ENCODE measurements around the gene ETV2.
"Not testable (repeated sequence)": the region's sequence is repeated elsewhere in the genome, so short reads cannot be mapped to it uniquely, and the experiment has no call there.

The ETV2 gene

DNA sequence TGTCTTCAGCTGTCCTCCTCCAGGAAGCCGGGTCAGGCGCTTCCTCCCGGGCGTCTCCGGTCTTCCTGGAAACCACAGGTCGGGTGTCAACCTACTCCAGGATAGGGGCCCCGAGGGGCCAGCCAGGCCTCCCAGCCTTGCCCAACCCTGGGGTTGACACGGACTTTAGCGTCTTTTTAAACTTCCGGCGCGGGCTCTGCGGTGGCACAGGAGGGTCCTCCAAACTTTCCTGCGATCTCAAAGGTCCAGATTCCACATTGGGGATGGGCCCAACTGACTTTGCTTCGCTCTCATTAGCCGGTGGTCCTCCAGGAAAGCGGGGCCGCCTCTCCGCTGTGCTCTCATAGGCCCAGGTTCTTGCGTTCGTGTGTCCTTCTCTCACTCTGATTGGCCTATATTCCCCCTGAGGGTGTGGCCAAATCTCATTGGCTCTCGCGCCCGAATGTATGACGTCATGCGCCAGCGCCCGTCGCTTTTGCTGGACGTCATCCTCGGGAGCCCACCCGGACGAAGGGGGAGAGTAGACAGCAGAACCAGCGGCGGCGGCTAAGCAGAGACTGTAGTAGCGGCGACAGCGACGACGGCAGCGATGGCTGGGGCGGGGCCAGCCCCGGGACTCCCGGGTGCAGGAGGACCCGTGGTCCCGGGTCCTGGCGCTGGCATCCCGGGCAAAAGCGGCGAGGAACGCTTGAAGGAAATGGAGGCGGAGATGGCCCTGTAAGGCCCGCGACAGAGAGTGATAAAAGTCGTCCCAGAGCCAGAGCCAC, 12.8 kb upstream of the ETV2 start, which contains the start of gene RBM42:
RBM42 (plus strand) TSS at position 472 of the 767 bp plus-strand sequence; CDS start at position 590, 118 bp downstream.
- DNase-seq, result peak; percentile 100

DNA sequence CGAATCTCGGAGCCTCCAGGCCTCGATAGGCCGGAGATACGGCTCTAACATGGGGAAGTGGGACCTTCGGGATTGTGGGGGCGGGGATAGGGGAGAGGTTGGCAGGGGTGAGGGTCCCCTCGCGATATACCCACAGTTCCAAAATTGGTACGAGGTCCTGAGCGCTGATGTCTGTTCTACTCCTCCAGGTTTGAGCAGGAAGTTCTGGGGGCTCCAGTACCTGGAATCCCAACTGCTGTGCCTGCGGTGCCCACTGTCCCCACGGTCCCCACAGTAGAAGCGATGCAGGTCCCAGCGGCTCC, 12.3 kb upstream of the ETV2 start:
- no peak for DNase-seq

DNA sequence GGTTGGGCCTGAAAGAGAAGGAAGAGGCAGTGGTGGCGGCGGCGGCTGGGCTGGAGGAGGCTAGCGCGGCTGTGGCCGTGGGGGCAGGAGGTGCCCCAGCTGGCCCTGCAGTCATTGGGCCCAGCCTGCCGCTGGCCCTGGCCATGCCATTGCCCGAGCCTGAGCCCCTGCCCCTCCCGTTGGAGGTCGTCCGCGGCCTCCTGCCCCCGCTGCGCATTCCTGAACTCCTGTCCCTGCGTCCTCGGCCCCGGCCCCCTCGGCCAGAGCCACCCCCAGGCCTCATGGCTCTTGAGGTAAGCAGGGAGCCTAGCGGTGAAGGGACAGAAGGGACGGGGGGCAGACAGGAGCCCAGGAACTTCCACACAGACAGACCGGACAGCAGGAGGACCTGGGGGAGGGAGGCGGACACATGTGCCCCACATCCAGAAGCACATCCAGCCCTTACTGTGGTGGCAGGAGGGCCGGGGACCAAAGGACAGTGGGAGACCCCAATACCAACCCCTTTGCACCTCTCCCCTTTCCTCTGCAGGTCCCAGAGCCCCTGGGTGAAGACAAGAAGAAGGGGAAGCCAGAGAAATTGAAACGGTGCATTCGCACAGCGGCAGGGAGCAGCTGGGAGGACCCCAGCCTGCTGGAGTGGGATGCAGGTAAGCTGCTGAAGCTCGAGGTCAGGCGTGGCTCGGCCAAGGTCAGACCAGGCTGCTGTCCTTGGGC, 7.7 kb upstream of the ETV2 start:
- DNase-seq, result no peak

DNA sequence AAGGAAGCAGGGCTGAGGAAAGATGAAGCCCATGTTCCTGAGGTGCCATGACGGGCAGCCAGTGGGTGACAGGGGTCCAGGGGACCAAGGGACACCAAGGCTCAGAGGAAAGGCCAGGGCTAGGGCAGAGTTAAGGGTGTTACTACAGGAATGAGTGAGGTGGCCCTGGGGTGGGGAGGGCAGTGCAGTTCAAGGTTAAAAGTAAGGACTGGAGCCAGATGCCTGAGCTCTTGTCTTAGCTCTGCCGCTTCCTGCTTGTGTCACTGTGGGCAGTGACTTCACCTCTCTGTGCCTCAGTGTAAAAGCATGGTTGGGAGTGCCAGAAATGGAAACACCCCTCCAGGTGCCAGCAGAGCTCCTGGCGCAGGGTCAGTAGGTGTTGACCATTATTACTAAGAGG, 4.9 kb upstream of the ETV2 start:
- DNase-seq, result no peak

DNA sequence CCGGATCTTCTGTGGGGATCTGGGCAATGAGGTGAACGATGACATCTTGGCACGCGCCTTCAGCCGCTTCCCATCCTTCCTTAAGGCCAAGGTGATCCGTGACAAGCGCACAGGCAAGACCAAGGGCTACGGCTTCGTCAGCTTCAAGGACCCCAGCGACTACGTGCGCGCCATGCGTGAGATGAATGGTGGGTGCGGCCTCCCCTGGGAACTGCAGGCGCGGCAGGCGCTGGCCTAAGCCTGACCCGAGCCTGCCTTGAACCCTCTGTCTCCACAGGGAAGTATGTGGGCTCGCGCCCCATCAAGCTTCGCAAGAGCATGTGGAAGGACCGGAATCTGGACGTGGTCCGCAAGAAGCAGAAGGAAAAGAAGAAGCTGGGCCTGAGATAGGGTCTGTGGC, 4.4 kb upstream of the ETV2 start:
- no peak for DNase-seq

DNA sequence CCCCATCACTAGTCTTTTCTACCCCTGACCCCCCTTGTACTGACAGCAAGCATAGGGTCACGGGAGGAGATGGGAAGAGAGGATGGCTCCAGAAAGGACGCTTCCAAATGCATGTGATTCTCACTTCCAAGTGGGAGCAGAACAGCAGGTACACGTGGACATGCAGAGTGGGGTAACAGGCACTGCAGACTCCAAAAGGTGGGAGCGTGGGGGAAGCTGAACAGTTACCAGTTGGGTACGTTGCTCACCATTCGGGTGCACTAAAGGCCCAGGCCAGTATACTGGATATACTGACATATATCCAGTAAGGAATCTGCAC, 2.3 kb upstream of the ETV2 start:
- no peak for DNase-seq

DNA sequence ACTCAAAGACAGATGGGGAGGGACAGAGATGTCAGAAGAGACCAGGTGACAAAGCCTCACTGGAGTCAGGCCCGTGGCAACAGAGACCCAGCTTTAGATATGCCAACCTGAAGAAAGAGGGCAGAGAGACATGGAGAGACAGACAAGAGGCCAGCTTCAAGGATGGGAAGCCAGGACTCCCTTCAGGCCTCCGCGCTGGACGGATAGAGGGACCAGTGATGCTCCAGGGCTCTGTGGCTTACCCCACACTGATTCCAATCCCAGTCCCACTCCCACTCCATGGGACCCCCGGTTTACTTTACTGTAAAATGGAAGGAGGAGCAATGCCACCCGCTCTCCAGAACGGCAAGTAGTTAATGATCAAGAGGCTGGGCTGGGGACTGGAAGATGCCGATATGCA, 1.7 kb upstream of the ETV2 start:
- DNase-seq, result no peak

DNA sequence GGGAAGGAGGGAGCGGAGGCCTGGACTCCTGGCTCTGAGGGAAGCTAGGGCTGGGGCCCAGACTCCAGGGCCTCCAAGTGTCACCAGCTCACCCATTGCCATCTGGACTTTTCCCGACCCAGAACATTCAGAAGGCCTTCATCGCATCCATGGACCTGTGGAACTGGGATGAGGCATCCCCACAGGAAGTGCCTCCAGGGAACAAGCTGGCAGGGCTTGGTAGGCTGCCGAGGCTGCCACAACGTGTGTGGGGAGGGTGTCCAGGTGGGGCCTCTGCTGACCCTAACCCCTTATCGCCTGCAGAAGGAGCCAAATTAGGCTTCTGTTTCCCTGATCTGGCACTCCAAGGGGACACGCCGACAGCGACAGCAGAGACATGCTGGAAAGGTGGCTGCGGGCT, 767 bp downstream of the ETV2 start:
- DNase-seq, result no peak

DNA sequence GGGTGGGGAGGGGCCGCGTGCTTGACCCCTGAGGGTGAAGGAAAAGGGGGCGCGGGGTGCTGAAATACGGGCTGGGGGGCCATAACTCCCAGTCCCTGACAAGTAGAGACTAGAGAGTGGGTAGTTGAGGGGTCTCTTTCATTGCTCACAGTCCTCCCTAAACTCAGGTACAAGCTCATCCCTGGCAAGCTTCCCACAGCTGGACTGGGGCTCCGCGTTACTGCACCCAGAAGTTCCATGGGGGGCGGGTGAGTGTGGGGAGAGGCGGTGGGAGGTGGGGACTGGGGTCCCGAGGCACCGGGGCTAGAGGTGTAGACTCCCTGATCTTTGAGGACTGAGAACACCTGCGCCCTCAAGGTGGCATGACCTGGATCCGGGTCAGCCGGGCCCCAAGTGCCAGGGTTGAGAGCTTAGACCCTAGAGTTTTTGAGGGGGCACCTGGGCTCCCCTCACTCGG, 1.3 kb downstream of the ETV2 start:
- DNase-seq, result no peak

DNA sequence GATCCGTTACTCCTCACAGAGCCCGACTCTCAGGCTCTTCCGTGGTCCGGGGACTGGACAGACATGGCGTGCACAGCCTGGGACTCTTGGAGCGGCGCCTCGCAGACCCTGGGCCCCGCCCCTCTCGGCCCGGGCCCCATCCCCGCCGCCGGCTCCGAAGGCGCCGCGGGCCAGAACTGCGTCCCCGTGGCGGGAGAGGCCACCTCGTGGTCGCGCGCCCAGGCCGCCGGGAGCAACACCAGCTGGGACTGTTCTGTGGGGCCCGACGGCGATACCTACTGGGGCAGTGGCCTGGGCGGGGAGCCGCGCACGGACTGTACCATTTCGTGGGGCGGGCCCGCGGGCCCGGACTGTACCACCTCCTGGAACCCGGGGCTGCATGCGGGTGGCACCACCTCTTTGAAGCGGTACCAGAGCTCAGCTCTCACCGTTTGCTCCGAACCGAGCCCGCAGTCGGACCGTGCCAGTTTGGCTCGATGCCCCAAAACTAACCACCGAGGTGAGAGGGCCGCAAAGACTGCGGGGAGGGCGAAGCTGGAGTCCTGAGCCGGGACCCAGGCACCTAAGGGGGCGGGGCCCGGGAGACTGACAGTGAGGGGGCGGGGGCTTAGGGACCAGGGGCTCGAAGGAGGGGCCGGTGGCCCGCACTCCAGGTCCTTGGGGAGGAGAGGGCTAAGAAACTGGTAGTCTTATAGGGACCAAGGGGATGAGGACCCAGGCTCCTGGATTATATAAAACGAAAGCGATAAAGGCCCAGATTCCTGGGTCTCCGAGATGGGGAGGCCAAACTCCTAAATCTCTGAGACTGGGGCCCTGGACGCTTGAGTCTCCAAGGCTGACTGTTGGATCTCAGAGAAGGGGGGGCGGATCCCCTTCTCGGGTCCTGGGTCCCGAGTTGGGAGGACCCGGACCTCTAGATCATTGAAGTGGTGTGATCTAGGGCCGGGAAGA, 2.0 kb downstream of the ETV2 start:
- peak; percentile 83 for DNase-seq

DNA sequence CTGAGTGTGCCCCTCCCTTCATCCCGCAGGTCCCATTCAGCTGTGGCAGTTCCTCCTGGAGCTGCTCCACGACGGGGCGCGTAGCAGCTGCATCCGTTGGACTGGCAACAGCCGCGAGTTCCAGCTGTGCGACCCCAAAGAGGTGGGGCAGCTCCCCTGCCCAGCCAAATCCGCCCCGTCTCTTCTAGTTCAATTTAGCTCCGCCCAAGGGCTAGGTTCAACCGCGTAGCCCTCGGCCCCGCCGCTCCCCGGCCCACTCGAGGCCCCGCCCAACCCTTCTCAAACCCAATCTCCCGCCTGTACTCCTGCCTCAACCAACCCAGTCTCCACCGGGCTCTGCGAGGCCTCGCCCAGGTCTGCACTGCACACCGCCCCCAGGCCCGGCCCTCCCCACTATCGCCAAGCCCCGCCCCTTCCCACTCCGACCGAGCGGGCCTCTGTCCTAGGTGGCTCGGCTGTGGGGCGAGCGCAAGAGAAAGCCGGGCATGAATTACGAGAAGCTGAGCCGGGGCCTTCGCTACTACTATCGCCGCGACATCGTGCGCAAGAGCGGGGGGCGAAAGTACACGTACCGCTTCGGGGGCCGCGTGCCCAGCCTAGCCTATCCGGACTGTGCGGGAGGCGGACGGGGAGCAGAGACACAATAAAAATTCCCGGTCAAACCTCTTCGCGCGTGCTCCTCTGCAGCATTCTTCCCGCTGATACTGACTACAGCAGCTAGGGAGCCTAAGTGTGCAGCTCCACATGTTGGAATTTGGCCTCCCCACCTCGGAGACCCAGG, 2.9 kb downstream of the ETV2 start:
- DNase-seq, result peak; percentile 94

DNA sequence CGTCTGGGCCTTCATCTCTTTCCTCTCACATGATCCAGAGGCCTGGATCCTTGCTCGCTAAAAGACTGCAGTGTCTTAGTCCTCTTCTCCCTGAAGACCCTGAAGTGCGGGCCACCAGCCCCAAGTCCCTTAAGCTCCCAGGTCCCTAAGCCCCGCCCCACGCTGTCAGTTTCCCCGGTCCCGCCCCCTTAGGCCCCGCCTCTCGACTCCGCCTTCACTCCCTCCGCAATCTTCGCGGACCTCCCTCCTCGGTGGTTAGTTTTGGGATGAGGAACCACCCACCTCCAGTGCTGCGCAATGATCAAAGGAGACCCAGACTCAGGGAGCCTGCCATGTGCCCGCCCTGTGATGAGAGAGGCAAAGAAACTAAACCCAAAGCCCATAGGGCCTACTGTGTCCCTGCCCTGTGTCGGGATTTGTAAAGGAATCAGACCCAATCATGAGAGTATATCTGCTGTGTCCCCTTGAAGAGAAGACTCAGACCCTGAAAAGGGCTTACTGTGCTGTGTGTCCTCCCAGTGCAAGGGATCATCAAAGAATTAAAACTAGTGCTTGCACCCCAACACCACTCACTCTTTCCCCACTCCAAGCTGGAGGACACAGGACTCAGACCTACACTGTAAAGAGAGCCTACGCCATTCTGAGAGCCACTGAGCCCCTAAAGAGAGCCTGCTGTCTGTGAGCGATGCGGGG, 3.6 kb downstream of the ETV2 start:
- DNase-seq, result peak; percentile 51

DNA sequence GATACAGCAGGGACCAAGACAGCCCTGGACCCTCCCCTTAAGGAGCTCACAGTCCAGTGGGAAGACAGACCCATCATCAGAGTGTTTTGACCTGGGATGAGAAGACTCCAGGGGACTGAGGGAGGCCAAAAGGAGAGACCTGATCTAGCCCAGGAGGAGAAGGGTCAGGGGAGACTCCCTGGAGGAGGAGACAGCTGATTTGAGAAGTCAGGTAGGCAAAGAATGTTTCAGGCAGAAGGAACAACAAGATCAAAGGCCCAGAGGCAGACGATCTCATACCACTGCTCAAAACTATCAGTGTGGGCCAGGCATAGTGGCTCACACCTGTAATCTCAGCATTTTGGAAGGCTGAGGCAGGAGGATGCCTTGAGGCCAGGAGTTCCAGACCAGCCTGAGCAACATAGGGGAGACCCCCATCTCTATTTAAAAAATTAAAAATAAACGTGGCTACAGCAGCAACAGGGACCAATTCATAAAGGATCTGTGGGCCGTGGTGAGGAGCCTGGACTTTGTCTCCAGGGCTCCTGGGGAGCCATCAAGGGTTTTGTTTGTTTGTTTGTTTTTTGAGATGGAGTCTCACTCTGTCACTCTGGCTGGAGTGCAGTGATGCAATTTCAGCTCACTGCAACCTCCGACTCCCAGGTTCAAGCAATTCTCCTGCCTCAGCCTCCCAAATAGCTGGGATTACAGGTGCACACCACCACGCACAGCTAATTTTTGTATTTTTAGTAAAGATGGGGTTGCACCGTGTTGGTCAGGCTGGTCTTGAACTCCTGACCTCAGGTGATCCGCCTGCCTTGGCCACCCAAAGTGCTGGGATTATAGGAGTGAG, 4.4 kb downstream of the ETV2 start:
- no peak for DNase-seq

DNA sequence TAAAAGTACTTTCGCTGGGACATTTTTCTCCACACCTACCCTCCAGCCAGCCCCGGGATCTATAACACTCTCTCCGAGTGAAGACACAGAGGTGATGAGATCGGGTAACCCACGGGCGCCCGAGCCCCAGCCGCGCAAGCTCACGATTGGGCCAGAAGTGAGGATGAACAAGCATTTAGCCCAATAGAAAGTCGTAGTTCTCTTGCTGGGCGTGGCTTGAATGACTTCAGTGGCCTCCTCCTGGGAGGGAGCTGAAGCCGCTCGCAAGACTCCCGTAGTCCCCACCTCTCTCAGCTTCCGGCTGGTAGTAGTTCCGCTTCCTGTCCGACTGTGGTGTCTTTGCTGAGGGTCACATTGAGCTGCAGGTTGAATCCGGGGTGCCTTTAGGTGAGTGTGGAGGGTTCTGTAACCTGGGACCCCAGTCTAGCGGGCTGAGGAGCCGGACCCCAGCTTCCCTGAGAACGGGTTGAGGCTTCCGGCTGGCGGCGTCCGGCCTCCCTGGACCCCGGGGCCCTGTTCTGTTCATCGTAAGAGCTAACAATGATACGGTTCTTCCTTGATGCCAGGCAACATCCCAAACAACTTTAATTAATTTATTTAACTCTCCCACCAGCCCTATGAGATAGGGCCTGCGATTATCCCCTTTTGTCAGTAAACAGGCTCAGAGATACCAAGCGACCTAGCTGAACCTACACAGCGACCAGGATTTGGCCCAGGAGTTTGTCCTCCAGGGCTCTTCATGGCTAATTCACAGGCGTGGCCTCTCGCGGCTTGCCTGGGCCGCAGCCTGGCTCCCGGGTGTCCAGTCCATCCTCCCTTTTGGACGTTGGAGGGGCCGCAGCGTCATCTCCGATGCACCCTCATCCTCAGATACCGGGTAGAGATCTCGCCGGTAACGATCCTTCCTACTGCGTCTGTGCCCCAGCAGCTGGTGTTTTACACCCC, 6.7 kb downstream of the ETV2 start, which contains the start of gene COX6B1:
COX6B1 (plus strand) TSS at position 307 of the 945 bp plus-strand sequence. CDS start 2,921 bp downstream, outside the sequence.
- DNase-seq, result peak; percentile 97

DNA sequence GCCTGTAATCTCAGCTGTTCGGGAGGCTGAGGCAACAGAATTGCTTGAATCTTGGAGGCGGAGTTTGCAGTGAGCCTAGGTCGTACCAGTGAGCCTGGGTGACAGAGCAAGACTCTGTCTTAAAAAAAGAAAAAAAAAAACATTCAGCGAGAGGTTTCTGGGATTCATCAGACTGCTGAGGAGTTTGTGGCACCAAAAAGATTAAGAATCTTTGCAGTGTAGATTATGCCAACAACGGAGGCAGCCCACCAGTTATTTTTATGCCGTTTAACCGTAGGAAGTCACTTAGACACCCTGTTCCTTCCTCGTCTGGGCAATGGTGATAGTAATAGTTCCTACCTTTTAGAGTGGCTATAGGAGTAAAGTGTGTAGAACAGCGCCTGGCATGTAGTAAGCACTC, 9.0 kb downstream of the ETV2 start:
- DNase-seq, result no peak

DNA sequence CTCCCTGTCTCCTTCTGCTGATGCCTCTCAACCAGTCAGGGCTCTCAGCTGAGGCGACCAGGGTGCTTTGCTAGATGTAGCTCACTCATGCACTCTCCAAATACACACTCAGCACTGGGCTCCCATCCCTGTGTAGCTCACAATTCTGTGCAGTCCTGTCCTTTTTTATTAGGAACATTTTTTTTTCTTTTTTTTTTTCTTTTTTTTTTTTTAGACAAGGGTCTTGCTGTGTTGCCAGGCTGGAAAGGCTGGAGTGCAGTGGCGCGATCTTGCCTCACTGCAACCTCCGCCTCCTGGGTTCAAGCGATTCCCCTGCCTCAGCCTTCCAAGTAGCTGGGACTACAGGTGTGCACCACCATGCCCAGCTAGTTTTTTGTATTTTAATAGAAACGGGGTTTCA, 13.3 kb downstream of the ETV2 start:
- DNase-seq, result not testable (repeated sequence)

DNA sequence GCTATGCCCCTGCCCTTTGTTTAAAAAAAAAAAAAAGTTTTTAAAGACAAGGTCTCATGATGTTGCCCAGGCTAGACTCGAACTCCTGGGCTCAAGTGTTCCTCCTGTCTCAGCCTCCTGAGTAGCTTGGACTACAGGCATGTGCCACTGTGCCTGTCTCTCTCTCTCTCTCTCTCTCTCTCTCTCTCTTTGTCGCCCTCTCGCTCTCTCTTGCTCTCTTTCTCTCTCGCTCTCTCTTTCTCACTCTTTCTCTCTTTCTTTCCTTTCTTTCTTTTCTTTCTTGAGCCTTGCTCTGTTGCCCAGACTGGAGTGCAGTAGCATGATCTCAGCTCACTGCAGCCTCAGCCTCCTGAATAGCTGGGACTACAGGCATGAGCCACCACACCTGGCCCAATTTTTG, 14.1 kb downstream of the ETV2 start:
- DNase-seq, result no peak

DNA sequence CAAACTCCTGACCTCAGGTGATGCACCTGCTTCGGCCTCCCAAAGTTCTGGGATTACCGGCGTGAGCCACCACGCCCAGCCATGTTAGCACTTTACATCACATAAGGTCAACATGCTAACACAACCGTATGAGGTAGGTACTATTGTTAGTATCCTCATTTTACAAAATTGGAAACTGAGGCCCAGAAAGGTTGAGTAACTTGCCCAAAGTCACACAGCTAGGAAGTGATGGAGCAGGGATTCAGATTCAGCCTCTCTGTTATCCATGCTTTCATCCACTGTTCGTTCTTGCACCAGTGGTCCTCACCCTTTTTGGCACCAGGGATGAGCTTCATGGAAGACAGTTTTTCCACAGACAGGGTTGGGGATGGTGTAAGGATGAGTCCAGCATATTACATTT, 15.2 kb downstream of the ETV2 start:
- no peak for DNase-seq

DNA sequence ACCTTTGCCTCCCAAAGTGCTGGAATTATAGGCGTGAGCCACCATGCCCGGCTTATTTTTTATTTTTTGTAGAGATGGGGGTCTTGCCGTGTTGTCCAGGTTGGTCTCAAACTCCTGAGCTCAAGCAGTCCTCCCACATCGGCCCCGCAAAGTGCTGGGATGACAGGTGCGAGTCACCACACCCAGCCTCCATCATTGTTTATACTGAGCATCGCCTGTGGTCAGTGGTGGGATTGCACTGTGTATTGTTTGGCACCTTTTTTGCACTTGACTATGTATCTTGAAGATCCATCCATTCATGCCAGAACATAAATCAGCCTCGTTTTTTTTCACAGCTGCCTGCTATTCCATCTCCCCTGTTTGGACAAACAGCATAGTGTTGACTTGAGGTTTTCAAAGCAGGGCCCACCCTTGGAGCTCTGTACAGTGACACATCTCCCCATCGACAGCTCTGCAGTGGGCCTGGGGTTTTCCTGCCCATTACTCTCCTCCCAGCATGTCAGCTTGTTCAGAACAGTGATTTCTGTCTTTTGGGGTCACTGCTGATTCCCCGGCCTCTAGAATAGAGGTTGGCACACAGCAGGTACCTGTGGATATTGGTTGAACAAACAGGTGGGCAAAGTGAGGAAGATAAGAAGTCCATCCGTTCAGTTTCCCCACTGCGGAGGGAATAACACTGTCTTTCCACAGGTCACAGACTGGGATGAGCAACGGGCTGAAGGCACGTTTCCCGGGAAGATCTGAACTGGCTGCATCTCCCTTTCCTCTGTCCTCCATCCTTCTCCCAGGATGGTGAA, 16.6 kb downstream of the ETV2 start:
- DNase-seq, result no peak
